HG03520 (cell line): ENCODE results near the gene SAA2.

ENCODE experiments used
- ATAC-seq: cut with Tn5 transposase; IDR thresholded peaks from one replicate; pipeline ENCODE4 v1.9.1; 2021; ENCODE audit warnings: mild to moderate bottlenecking, moderate library complexity; ENCODE audit not compliant: unreplicated experiment

The SAA2 gene

GRCh38 chr11:18253233-18253632, 4.8 kb upstream of the SAA2 start:
- ATAC-seq: no peak

GRCh38 chr11:18247191-18247581, 1.3 kb downstream of the SAA2 start:
- ATAC-seq: peak; percentile 15

GRCh38 chr11:18246379-18247190, 1.9 kb downstream of the SAA2 start:
- peak; percentile 84 for ATAC-seq

DNA sequence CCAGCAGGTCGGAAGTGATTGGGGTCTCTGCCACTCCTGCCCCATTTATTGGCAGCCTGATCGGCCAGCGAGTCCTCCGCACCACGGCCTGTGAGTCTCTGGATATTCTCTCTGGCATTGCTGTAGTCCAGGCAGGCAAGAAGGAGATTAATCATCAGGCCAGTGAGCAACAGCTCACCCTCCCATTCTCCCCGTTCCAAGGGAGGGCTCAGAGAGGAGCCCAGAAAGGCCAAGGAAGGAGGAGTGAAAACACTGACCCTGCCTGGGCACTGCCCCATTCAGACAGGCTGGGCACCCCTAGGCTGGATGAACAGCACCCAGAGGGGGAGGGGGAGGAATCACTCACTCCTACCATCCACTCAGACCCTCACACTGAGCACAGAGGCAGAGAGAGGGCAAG, 3.1 kb downstream of the SAA2 start:
- no peak for ATAC-seq

DNA sequence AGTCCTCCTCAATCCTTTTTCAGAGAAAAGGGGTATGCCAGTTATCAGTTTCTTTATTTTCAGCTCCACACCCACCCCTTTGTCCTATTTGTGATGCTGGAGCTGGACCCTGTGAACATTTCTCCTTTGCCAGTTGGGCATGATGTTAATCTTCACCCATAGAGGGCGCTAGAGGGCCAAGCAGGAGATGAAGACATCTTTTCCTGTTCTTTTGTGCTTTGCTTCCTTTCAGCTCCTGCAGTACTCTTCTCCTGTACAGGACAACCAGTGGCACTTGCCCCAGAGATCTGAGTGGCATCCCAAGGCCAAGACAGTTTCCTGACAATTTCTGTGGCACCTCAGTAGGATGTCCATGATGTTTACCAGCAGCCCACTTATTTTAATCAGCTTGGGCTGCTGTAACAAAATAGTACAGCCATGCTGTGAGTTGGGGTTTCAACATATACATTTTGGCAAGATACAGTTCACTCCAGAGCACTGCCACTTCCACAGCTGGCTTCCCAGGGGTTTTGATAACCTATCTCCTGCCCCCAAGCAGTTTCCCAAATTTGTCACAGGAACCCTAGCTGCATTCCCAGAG, 4.6 kb downstream of the SAA2 start:
- ATAC-seq: no peak

DNA sequence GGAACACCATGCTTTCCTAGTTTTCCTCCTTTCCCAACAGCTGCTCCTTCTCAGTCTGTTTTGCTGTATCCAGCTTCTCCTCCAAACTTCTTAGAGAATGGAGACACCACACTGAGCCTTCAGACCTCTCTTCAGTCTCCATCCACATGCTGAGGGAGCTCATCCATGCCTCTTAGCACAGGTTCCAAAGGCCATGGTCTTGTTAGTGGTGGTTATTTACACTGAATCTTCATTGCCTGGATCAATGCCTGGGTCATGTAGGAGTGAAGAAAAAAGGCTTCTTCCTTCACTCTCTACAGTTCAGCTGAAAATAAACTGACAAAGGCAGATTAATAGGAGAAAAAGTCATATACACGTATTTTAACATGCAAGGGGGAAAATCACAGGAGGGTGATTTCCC, 8.8 kb downstream of the SAA2 start:
- no peak for ATAC-seq

DNA sequence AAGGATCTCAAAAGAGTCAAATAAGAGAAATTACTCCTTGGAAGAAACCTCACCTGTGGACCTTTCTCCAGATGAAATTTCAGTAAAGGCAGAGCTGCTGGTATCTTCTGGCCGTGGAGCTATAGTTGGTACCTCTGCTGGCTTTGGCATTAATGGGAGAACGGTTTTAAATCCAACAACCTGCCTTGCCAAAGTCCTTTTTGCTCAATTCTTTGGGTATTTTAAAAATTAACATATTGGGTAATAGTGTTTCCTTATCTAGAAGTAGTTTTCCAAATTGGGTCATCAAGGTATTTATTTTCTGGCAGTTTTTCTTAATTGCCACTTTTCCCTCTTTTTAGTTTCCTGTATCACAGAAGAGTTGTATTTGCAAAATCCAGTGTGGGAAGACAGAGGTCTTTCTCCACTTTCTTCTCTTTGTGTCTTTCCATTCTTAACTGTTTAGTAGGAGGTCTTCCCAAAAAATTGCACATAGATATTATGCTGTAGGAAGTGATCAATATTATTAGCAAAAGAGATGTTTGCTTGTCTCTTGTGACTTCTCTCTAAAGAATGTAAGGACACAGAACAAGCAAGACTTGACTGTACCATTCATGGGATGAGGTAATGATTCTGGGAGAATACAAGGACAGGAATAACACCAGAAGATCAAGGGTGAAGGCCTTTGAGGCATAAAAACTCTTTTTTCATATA, 11.7 kb downstream of the SAA2 start, which contains the start of gene SAA4:
Gene SAA4, minus strand, starts transcription at position 139 of the 693 bp plus-strand sequence. CDS start 876 bp downstream, outside the sequence.
- no peak for ATAC-seq

DNA sequence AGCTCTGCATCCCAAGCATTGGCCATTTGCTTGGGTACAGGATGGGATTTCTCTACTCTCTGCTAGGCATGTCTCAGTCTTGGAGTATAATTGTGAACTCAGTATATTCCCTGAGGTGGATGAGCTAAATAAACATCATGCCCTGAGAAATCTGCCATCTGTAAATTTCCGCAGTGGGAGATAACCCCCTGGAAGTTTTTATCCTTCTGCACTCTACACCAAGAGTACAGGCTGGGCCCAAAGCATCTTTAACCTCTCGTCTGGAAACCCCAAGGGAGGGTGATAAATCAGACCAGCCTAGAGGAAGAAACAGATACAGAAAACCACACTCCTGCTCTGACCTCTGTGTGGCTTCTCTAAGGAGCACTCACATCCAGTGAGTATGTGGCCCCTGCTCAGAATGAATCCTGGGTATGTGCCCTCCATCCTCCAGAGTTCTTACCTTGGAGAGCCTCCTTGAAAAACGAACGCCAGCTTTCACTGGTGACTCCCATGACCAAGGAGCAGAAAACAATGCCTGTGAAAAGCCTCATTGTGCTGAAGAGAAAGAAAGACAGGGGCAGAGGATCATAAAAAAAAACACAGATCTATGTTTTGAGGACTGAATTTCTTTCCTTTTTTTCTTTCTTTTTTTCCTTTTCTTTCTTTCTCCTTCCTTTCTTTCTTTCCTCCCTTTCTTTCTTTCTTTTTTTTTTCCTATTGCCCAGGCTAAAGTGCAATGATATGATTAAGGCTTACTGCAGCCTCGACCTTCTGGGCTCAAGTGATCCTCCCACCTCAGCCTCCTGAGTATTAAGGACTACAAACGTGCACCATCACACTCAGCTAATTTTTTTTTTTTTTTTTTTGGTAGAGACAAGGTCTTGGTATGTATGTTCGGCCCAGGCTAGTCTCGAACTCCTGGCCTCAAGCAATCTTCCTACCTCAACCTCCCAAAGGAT, 12.8 kb downstream of the SAA2 start:
- ATAC-seq: no peak

DNA sequence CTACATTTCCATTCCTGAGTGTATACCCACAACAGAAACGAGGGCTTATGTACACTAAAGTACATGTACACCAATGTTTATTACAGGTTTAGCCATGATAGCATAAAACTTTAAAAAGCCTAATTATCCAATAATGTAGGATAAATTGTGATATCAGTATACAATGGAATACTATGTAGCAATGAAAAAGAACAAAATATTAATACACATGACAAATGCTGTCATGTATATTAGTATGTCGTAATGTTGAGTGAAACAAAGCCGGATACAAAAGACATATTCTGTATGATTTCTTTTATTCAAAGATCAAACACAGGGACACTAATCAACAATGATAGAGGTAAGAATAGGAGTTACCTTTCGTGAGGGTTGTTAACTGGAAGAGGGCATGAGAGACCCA, 14.6 kb downstream of the SAA2 start:
- ATAC-seq: no peak

DNA sequence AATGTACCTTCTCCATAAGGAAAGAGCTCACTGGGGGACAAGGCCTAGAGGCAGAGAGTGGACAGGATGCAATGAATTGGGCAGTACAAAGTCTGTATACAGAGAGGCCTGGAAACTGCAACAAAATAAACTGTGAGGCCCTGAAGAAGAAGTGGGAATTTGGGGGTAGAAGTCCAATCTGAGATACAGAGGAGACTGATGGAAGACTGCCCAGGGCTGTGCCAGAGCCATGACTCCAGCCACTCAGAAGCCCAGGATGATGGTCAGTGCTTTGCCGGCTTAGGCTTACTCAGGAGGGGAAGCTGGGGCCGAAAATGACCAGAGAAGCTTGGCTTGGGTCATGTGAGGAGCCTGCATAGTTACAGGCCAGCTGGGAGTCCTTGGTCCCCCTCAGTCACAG, 17.6 kb downstream of the SAA2 start:
- ATAC-seq: no peak

DNA sequence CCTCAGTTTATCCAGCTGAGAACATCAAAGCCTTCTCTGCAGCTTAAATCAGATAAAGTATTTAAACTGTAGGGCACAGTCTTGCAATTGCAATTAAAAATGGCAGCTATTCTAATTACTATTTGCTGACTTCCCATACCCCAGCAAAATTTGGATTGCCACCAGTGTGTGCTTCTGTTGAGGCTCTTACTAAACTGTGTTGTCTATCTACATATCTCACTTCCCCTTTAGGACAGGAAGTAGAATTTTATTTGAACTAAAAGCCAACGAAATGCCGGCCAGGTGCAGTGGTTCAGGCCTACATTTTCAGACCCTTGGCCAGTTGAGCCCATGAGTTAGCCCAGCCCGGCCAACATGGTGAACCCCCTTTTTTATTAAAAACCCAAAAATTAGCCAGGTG, 19.0 kb downstream of the SAA2 start:
- ATAC-seq: peak; percentile 98

DNA sequence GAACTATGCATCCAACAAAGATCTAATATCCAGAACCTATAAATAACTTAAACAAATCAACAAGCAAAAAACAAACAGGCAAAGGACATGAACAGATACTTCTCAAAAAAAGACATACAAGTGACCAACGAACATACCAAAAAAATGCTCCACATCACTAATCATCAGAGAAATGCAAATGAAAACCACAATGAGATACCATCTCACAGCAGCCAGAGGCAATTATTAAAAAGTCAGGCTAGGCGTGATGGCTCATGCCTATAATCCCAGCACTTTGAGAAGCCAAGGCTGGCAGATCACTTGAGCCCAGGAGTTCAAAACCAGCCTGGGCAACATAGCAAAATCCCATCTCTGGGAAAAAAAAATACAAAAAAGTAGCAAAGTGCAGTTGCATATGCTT, 22.6 kb downstream of the SAA2 start:
- ATAC-seq: no peak

- ATAC-seq: no peak
Measured at GRCh38 chr11:18223591-18224387, 24.7 kb downstream of the SAA2 start.

GRCh38 chr11:18222814-18223421, 25.6 kb downstream of the SAA2 start:
- no peak for ATAC-seq

- ATAC-seq: no peak
Measured at GRCh38 chr11:18221274-18221876, 27.1 kb downstream of the SAA2 start.

DNA sequence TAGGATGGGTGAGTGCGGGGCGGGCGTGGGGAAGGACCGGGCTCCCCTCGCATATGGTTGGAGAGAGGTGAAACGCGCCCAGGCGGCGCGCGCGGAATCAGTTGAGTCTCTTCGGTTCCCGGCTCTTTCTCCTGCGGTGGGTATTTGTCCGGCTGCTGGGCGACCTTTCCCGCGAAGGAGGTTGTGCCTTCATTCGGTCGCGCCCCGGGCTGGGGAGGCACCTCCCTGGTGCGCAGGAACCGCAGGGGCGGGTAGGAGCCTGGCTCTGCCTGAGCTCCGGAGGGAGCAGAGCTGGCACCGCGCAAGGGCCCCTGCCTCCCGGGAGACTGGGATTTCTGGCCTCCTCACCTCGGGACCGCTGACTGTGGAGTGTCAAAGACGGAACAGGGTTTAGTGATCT, 39.4 kb downstream of the SAA2 start:
- no peak for ATAC-seq

- ATAC-seq: no peak
Measured at GRCh38 chr11:18204771-18205170, 43.7 kb downstream of the SAA2 start.

- no peak for ATAC-seq
Measured at GRCh38 chr11:18204220-18204619, 44.2 kb downstream of the SAA2 start.

- no peak for ATAC-seq
Measured at GRCh38 chr11:18203723-18204122, 44.7 kb downstream of the SAA2 start.
